HG03571 (cell line): ENCODE results near the gene NLRP12.
"Not testable (repeated sequence)": the region's sequence is repeated elsewhere in the genome, so short reads cannot be mapped to it uniquely, and the experiment has no call there.

Source experiments
- ATAC-seq: cut with Tn5 transposase; IDR thresholded peaks from one replicate; pipeline ENCODE4 v1.9.1; 2021; ENCODE audit not compliant: unreplicated experiment

The NLRP12 gene

DNA sequence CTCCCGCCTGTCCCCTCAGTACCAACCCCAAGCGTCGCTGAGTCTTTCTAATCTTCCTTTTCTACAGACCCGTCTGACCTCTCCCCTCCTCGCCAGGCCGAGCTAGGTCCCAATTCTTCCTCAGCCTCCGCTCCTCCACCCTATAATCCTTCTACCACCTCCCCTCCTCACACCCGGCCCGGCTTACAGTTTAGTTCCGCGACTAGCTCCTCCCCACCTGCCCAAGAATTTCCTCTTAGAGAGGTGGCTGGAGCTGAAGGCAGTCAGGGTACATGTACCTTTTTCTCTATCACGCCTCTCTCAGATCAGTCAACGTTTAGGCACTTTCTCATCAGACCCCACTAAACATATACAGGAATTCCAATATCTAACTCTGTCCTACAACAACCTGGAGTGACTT, 8.7 kb upstream of the NLRP12 start:
- ATAC-seq, result not testable (repeated sequence)

DNA sequence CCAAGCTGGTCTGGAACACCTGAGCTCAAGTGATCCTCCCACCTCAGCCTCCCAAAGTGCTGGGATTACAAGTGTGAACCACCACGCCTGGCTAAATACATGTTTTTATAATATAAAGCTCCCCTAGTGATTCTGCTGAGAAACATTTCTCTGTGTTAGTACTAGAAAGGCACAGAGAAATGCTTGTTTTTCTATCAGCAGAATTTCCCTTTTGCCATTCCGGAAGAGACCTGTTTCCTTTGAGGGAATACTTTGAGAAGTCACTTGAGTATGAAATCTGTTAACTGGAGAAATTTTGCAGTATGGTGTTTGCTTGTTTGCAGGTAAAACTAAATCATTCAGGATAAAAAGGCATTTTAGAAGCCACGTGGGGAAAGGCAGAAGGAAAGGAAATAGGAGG, 4.4 kb upstream of the NLRP12 start:
- no peak for ATAC-seq

DNA sequence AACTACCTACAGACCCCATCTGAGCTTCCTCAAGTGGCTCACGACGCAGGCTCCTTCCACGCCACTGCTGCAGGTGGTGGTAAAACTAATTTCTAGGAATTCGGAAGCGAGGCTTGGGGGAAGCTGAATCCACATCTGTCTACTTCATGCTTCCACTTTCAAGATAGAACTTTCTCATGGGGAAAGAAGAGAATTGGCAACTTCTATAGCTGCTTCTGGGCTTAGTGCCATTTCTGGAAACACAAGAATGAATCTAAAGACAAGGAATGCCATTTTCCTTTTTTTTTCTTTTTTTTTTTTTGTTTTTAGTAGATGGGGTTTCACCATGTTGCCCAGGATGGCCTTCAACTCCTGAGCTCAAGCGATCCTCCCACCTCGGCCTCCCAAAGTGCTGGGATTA, 2.8 kb upstream of the NLRP12 start:
- no peak for ATAC-seq

DNA sequence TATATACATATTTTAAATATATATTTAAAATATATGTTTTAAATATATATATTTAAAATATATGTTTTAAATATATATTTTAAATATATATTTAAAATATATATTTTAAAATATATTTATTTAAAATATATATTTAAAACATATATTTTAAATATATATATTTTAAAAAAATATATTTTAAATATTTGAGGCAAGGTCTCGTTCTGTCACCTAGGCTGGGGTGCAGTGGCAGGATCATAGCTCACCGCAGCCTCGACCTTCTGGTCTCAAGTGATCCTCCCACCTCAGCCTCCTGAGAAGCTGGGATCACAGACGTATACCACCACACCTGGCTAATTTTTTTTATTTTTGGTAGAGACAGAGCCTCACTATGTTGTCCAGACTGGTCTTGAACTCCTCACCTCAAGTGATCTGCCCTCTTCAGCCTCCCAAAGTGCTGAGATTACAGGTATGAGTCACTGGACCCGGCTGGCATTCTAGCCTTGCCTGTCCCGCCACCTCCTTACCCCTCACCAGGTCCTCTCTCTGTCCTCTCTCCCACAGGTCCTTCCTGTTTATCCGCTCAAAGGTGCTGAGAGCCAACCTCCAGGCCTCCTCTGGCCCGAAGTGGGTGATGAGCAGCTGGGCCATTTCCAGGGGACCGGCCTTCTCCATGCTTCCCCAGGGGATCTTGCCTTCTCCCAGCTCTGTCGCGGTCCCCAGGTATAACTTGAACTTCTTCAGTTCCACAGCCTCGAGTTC, 564 bp downstream of the NLRP12 start:
- no peak for ATAC-seq

DNA sequence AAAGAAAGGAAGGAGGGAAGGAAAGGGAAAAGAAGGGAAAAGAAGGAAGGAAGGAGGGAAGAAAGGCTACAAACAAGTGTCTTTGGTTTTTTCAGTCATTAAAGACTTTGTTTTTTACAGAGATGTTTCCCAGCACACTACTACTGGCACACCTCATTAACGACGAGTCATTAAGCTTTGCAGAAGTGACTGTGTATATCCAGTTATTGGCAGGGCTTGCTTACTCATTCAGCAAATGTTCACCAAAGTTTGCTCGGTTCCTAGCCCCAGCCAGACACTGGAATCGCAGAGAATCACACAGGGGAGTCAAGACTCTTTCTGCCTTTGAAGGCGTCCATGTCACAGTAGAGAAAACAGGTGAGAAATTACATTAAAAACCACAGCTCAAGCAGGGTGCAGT, 4.3 kb downstream of the NLRP12 start:
- no peak for ATAC-seq

DNA sequence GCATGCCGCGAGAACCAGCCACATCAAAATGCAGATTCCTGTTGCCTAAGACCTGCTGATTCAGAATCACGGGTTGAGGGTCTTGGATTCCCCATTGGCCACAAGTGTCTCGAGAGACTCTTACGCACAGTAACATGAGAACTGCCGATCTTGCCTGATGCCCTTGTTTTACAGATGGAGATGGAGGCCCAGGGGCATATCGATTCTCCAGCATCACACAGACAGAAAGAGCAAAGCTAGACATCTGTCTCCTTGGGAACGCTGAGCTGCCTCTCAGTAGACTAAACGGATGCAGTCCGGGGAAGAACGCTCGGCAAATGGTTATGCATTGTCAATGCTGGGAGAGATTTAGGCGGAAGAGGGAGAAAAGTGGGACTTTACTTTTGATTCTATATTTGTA, 5.4 kb downstream of the NLRP12 start:
- no peak for ATAC-seq

DNA sequence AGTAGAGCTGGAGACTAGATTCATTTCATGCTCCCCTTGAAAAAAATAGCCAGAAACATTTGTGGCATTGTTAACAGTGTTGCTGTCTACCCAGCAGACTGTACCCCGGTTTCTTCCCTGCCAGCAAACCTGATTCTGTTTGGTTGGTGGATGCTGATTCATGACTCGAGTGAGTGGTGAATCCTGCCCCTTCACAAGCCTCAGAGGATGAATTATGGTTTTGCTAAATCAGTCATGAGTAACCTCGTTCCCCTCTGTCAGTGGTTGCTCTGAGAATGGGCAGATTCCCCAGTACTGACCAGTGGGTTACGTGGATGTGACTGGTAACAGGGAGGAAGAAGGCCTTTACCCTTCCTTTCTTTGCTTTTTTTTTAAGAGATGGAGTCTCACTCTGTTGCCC, 10.1 kb downstream of the NLRP12 start:
- ATAC-seq, result no peak

DNA sequence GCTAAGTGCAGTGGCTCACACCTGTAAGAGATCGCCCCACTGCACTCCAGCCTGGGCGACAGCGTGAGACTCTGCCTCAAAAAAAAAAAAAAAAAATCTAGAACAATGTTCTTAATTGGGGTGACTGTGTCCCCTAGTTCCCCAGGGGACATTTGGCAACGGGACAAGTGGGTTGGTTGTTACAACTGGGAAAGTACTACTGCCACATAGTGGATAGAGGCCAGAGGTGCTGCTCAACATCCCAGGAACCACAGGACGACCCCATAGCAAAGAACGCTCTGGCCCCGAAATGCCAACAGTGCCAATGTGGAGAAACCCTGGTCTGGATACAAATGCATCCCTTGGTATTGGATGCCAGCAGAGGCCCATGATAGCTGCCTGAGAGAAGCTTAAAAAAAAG, 11.8 kb downstream of the NLRP12 start:
- no peak for ATAC-seq

DNA sequence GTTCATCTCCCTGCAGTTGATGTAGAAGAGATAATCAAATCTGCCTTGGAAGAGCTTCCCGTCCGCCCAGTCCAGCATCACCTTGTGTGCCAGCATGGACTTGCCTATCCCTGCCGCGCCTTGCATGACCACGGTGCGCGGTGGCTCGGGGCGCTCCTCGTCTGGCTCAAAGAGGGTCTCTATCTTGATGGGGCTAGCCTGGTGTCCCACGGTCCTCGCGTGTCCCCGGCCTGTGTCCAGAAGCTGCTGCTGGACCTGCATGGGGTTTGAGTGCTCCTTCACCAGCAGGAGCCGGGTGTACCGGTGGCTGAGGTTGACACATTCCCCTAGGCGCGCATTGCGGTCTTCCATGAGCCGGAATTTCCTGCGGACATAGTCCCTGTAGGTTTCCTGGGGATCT, 13.2 kb downstream of the NLRP12 start:
- no peak for ATAC-seq

DNA sequence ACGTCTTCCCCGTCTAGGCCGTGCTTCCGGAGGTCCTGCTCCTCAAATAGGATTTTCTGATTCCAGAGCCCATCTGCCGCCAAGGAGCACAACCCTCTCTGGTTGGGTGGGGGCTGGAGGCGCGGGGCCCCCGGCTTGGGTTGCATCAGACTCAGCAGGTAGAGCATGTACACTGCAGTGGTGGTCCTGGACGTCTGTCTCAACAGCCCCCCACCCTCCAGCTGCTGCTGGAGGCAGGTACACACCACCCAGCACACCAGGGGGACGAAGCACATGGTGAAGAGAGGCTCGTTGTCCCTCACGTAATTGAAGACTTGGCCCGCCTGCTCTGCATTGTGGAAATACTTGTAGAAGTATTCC, 13.9 kb downstream of the NLRP12 start:
- no peak for ATAC-seq

DNA sequence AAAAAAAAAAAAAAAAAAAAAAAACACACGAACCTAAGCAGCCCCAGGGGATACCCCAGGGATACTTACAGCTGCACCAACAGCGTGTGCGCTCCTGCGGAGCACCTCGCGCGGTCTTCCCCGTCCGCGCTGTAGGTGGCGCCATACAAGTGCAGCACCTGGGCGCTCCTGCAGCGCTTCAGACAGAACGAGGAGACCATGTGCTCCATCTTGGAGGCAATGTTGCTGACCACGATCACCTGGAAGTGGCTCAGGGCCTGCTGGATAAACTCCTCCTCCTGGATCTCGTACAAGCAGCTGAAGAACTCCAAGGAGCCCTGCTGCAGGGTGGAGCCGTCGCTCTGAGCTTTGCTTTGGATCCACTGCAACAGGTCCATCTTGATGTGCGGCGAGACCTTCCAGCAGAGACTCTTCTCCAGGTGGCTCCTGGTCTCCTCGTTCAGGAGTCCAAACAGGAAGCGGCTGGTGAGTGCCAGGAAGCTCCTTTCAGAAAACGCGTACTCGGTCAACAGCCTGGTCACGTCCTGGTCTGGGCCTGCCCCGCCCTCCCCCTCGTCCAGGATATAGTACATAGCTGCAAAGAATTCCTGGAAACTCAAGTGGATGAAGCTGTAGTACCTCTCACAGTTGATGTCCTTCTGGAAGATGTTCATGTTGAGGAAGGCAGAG, 14.5 kb downstream of the NLRP12 start:
- ATAC-seq, result no peak

DNA sequence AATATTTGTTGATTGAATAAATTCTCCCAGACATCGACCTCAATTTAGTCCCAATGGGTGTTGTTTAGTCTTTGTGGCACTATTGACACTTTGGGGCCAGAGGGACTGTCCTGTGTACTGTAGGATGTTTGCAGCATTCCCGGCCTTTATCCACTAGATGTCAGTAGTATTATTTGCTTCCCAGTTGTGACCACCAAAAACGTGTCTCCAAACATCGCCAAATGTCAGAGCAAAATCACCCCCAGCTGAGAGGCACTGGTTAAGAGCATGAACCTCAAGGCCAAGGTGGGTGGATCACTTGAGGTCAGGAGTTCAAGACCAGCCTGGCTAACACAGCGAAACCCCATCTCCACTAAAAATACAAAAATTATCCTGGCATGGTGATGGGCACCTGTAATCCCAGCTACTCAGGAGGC, 15.4 kb downstream of the NLRP12 start:
- ATAC-seq, result no peak

DNA sequence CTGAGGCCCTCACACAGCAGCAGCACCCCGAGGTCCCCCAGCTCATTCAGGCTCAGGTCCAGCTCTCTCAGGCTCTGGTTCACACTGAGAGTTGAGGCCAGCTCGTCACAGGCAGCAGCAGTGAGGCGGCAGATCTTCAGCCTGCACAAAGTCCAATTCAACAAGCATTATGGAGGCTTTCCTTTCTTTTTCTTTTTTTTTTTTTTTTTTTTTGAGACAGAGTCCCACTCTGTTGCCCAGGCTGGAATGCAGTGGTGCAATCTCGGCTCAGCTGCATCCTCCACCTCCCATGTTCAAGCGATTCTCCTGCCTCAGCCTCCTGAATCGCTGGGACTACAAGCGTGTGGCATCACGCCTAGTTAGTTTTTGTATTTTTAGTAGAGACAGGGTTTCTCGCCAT, 22.9 kb downstream of the NLRP12 start:
- no peak for ATAC-seq

DNA sequence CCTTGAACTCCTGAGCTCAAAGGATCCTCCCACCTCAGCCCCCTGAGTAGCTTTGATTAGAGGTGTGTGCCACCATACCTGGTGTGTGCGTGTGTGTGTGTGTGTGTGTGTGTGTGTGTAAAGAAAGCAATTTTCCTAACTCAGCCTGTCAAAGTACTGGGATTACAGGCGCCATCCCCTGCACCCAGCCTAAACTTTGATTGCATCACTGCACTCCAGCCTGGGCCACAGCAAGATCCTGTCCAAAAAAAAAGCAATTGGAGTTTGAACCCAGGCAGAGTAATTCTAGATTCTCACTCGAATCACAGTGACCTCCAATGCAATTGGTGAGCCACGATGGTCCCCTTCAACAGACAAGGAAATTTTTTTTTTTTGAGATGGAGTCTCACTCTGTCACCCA, 29.1 kb downstream of the NLRP12 start:
- ATAC-seq, result no peak

DNA sequence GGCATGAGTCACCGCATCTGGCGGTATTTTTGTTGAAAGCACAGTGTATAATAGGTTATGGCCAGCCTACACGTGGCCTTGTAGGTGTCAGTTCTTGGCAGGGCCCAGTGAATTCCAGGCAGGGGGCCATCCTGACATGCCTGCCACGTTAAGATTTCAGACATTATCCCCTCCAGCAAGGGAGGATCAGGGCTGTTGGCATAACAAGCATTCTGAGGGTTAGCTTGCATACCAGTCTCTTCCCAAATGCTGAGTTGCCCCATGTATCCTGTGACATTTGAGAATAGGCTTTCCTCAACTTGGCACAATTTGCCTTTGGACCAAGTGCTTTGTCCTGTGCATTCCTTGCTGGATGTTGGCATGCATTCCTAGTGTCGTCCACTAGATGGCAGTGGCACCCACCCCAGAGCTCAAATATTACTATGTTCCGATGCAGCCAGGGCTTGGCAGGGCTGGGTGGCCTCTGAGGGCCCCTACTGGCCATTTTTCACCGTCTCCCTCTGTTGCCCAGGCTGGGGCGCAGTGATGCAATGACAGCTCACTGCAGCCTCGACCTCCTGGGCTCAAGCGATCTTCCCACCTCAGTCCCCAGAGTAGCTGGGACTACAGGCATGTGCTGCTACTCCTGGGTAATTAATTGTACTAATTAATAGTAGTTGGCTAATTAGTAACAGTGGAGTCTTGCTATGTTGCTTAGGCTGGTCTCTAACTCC, 31.2 kb downstream of the NLRP12 start:
- no peak for ATAC-seq

DNA sequence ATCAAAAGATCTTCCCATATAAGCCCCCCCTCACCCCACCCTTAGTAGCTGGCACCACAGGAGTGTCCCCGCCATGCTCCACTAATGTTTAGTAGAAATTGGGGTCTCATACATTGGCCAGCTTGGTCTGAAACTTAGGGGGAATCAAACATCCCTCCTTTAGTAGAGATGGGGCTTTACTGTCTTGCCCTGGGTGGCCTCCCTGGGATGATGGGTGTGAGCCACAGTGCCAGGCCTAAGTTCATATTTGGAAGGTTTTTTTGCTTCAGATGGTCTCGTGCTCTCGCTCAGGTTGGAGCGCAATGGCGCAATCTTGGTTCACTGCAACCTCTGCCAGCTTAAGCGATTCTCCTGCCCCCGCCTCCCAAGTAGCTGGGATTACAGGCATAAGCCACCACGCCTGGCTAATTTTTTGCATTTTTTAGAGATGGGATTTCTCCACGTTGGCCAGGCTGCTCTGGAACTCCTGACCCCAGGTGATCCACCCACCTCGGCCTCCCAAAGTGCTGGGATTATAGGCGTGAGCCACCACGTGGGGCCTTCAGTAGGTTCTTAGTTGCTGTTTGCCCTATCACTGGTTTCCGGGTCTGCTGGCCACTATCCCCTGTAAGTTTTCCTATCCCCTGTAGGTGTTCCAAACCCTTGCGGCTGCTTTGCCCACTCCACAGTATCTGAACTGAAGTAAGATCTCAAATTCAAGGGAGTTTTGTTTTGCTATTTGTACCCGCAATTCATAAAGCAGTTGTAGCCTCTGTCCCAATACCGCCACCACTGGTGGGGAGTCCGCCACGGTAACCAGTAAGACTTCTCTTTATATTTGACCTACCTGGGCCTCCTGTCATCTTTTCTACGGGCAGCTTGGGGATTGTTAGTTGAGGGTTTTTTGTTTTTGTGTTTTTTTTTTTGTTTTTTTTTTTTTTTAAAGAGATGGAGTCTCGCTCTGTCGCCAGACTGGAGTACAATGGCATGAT, 34.1 kb downstream of the NLRP12 start:
- ATAC-seq, result no peak

DNA sequence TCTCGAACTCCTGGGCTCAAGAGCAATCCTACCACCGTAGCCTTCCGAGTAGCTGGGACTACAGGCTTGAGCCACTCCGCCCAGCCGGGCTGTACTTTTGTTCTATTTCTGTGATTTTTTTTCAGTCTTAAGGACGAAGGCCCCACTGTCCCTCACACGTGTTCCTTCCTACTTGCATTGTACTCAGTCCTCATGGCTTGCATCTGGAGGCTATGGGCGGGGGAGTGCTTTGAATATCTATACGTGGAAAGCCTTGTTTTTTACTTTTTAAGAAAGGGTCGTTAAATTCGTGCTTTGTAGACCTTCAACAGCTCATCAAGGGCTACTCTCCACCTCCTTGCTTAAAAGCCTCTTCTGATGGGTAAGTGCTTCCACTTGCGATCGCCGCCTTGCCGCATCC, 36.8 kb downstream of the NLRP12 start:
- ATAC-seq, result no peak

DNA sequence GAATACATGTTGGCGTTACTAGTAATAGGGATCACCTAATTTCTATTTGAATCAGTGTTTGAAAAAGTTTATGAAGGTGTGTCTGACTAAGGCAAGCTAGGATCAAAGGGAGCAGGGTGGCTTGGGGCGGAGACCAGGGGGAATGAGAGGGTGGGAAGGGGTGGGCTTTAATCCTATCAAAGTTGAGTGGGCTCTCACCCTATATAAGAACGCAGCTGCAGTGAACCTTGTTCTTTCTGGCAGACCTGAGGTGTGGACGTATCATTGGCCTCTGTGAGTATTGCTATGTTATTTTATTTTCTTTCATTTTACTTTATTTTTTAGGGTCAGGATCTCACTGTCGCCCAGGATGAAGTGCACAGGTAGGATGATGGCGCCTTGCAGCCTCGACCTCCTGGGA, 37.4 kb downstream of the NLRP12 start:
- ATAC-seq, result no peak

DNA sequence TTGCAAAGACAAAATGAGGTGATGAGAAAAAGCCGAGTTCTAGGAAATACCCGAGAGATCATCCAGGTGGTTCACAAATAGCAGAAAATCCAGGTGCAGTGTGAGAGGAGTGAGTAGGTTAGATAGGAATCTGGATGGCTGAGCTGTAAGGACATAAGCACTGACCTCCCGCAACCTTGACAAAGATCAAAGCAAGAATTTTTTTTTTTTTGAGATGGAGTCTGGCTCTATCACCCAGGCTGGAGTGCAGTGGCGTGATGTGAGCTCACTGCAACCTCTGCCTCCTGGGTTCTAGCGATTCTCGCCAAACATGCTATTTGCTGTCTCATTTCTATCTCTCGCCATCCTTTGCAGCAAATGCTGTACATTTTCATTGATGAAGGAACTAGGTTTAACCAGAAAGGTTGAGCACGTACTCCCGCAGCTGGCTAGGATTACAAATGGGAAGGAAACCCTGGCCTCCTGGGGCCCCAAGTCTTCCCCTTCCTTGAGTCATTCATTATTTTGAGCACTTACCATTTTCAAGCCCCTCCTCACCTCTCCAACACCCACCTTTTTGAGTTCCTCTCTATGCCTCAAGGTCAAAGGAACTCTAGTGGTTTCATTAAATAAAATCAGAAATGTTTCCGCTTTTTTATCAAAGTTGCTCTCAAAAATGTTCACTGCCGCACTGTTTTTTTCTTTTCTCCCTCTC, 38.8 kb downstream of the NLRP12 start:
- ATAC-seq, result no peak

DNA sequence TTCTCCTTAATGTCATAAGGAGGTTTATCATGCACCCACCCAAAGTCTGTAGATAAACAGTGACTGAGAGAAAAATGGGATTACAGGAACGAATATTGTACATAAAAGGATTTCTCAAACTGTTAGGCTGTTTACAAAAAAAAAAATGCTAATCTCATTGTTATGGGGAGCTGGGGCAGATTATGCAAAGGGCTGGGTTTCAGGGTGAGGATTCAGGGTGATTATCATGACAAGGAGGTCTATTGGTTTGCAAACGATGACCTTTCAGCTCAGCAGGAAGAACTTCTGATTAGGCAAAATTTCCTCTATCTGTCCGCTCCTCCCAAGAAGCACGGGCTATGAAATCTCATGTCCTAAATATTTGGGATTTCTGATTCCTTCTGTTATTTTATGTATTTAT, 41.4 kb downstream of the NLRP12 start:
- ATAC-seq, result no peak

DNA sequence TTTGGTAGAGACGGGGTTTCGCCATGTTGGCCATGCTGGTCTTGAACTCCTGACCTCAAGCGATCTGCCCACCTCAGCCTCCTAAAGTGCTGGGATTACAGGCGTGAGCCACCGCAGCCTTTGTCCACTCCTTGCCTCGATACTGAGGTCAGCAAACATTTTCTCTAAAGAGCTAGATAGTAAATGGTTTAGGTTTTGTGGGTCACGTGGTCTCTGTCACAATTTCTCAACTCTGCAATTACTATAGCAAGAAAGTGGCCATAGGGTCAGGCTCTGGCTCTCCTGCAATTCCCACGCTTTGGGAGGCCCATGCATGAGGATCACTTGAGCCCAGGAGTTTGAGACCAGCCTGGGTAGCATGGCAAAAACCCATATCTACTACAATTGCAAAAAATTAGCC, 42.8 kb downstream of the NLRP12 start:
- not testable (repeated sequence) for ATAC-seq
